K562 (cell line): ENCODE data around the gene SRCAP. TPM values are rescaled to one million over a fixed set of nuclear protein-coding genes. Genes with fewer than 3 reads are reported as not detected.

ENCODE experiments used
- ADNP ChIP-seq: fragments of 200-800 bp; sonication (Bioruptor generic); IDR thresholded peaks from 2 replicates; pipeline ENCODE4 v1.6.1; 2016; ENCODE audit warnings: missing genetic modification characterization, missing compliant biosample characterization
- CBX1 ChIP-seq: sonication (generic); IDR thresholded peaks from 2 replicates; pipeline ENCODE4 v1.6.1; 2016; ENCODE audit warnings: antibody characterized with exemption, low read depth, mild to moderate bottlenecking
- CREM ChIP-seq: IDR thresholded peaks from 2 replicates; pipeline ENCODE4 v1.6.1; 2014; ENCODE audit warnings: antibody characterized with exemption, low read depth
- CXXC5 ChIP-seq: fragments of 250-450 bp; sonication (Bioruptor Pico); IDR thresholded peaks from 2 replicates; pipeline ENCODE4 v1.8.0; 2022; ENCODE audit warnings: inconsistent platforms, mild to moderate bottlenecking, moderate library complexity
- E2F3 ChIP-seq: fragments of 250-450 bp; sonication (Bioruptor Pico); IDR thresholded peaks from 2 replicates; pipeline ENCODE4 v1.4.0; 2020; ENCODE audit warnings: mild to moderate bottlenecking
- FOXJ2 ChIP-seq: fragments of 200-800 bp; sonication (Bioruptor generic); IDR thresholded peaks from 2 replicates; pipeline ENCODE4 v1.6.1; 2016; ENCODE audit warnings: missing genetic modification characterization, missing compliant biosample characterization
- FOXK2 ChIP-seq, 2 experiments: fragments of 450-650 bp; IDR thresholded peaks in 1 of 2; conservative IDR thresholded peaks in 1 of 2; 2 replicates each; pipeline ENCODE4 v1.6.1; 2016; ENCODE audit warnings: low read depth in 2 of 2, mild to moderate bottlenecking in 1 of 2
- MED1 ChIP-seq: sonication (generic); formaldehyde crosslinking; IDR thresholded peaks from 2 replicates; pipeline ENCODE4 v1.8.1; 2023; ENCODE audit warnings: missing genetic modification reagents, borderline replicate concordance
- MYNN ChIP-seq, 2 experiments: sonication (generic); formaldehyde crosslinking in 1 of 2; IDR thresholded peaks; 2 replicates each; pipeline versions ENCODE4 v1.5.0 to v1.6.1; 2016 to 2020; ENCODE audit warnings: antibody characterized with exemption in 1 of 2, missing genetic modification reagents in 1 of 2
- POLR2G ChIP-seq: fragments of 200-400 bp; formaldehyde crosslinking; IDR thresholded peaks from 2 replicates; pipeline ENCODE4 v1.6.1; 2017; ENCODE audit warnings: low read depth, mild to moderate bottlenecking, antibody characterized with exemption, low read length, moderate library complexity
- TAF7 ChIP-seq: fragments of 450-650 bp; IDR thresholded peaks from 2 replicates; pipeline ENCODE4 v1.6.1; 2016; ENCODE audit warnings: missing genetic modification characterization, missing compliant biosample characterization
- TAF9B ChIP-seq: fragments of 450-650 bp; IDR thresholded peaks from 2 replicates; pipeline ENCODE4 v1.6.1; 2018; ENCODE audit warnings: mild to moderate bottlenecking; ENCODE audit not compliant: partially characterized antibody
- TBL1XR1 ChIP-seq, 2 experiments: IDR thresholded peaks; 2 replicates each; pipeline ENCODE4 v1.6.1; 2012; ENCODE audit warnings: improper control_type of control experiment in 2 of 2, low read length in 2 of 2, mild to moderate bottlenecking in 1 of 2
- ZBTB1 ChIP-seq: sonication (generic); formaldehyde crosslinking; IDR thresholded peaks from 2 replicates; pipeline ENCODE4 v1.8.1; 2023; ENCODE audit warnings: missing genetic modification reagents, low read depth, mild to moderate bottlenecking, borderline replicate concordance
- ZNF121 ChIP-seq: sonication (generic); formaldehyde crosslinking; conservative IDR thresholded peaks from 2 replicates; pipeline ENCODE4 v1.8.0; 2022; ENCODE audit warnings: missing genetic modification reagents
- polyA plus RNA-seq, 8 experiments: library from polyadenylated mRNA; depleted of rRNA in 4 of 8; stranded (reverse) in 5 of 8; unstranded in 3 of 8; fragments of >200 nt; fragmentation: Nextera tagmentation in 2 of 8; fragmentation: Illumina TruSeq in 1 of 8; extraction: Ambion mirVana in 2 of 8; extraction: Trizol in 1 of 8; gene quantifications; 2 replicates each; pipeline versions ENCODE4 v1.2.1 to v1.2.3, GENCODE V29; 2011 to 2014; ENCODE audit warnings: inconsistent platforms in 1 of 8, missing spikeins in 1 of 8
- total RNA-seq, 7 experiments: library from RNA; depleted of rRNA in 6 of 7; stranded (reverse); fragments of >200 nt in 6 of 7; fragmentation: Illumina TruSeq in 2 of 7; extraction: Trizol in 2 of 7; gene quantifications; 2 replicates each; pipeline versions ENCODE4 v1.2.1 to v1.2.3, GENCODE V29; 2011 to 2021; ENCODE audit warnings: low replicate concordance in 1 of 7
- TF ChIP-seq, protein P1 (sequence below), 2 experiments: IDR thresholded peaks in 1 of 2; conservative IDR thresholded peaks in 1 of 2; 2 replicates each; pipeline ENCODE4 v1.6.1; 2016; ENCODE audit warnings: low read depth in 2 of 2, mild to moderate bottlenecking in 1 of 2, missing compliant biosample characterization in 1 of 2, missing genetic modification characterization in 1 of 2, moderate library complexity in 1 of 2
- TF ChIP-seq, protein P2 (sequence below): sonication (generic); formaldehyde crosslinking; IDR thresholded peaks from 2 replicates; pipeline ENCODE4 v1.4.0; 2020; ENCODE audit warnings: mild to moderate bottlenecking, missing genetic modification reagents
- TF ChIP-seq, protein P3 (sequence below): fragments of 250-450 bp; sonication (Bioruptor Pico); IDR thresholded peaks from 2 replicates; pipeline ENCODE4 v1.8.0; 2021; ENCODE audit warnings: mild to moderate bottlenecking, moderate library complexity

The SRCAP gene
- total and polyA plus RNA-seq, 9 of the 15 experiments (the other 6 are each of a cell fraction or from before 2014, with no cell fraction given): 0.21 to 62.6 (median 5.8) TPM

DNA sequence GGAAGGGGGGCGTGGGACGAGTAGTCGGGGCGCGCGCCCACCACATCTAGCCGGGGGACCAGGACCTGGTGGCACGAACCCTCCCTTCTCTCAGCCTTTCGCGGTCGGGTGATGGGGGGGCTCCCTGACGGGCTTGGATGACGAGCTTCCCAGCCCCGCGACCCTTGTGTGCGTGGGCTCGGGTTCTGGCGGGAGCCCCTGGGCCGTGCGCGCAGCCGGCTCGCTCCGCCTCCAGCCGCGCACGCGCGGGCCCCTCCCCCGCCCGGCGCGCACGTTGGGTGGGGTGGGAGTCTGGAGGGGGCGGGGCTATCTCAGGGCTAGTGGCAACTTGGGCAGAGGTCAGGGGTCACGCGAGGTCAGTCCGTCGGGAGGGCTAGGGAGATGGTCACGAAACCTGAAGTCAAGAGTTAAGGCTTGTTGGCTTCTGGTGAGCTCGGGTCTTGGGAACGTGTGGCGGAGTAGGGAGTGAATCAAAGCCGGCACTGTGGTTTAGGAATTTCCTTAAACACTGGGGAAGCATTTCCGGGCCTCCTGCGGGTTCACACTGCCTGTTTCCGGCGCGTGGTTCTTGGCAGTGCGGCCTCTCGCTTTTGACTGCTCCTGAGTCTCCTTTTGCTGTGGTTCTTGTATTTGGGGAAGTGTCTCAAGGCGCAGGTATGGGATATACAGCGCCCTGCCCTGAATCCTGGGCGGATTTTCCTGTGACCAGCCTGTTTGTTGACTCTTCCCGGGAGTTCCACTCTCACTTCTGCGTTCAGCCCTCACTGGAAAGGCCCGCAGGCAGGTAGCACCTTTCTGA is at the start of gene SRCAP (continued):
- TF ChIP-seq, protein P1, sequence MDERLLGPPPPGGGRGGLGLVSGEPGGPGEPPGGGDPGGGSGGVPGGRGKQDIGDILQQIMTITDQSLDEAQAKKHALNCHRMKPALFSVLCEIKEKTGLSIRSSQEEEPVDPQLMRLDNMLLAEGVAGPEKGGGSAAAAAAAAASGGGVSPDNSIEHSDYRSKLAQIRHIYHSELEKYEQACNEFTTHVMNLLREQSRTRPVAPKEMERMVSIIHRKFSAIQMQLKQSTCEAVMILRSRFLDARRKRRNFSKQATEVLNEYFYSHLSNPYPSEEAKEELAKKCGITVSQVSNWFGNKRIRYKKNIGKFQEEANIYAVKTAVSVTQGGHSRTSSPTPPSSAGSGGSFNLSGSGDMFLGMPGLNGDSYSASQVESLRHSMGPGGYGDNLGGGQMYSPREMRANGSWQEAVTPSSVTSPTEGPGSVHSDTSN (CRISPR knock-in tag; IDR thresholded peaks at IDR 0.05; ENCODE audit: low read depth): no peak
- TF ChIP-seq, protein P1 (tag; conservative IDR thresholded peaks at IDR 0.05; ENCODE audit: low read depth): no peak
- TF ChIP-seq TAF9B (peak; percentile 1), FOXK2 (conservative IDR thresholded peaks at IDR 0.05 in 1 of 2, IDR thresholded peaks at IDR 0.05 in 1 of 2; ENCODE audit: low read depth in 2 of 2) (peak; percentile 73 to 87; a peak in 3 of 4 replicates), E2F3 (CRISPR knock-in tag) (peak; percentile 86), ADNP (tag) (no peak), FOXJ2 (tag) (0 out of 2 replicates have a peak, but pooled peaks have one; percentile 64), CBX1 (no peak; the same call in 1 of the 2 replicates), CREM (peak; percentile 3; the same call in 1 of the 2 replicates), ZNF121 (no peak), MYNN (IDR thresholded peaks at IDR 0.05) (no peak), MYNN (CRISPR knock-in tag; IDR thresholded peaks at IDR 0.05) (no peak), ZBTB1 (CRISPR knock-in tag) (peak; percentile 26; the same call in 1 of the 2 replicates), POLR2G (peak; percentile 64; the same call in 1 of the 2 replicates), TAF7 (tag) (peak; percentile 19; the same call in 1 of the 2 replicates), TBL1XR1 (IDR thresholded peaks at IDR 0.05; ENCODE audit: low read length in 2 of 2) (no peak), MED1 (CRISPR knock-in tag) (0 out of 2 replicates have a peak, but pooled peaks have one; percentile 90), CXXC5 (peak; percentile 26)
- TF ChIP-seq, protein P2, sequence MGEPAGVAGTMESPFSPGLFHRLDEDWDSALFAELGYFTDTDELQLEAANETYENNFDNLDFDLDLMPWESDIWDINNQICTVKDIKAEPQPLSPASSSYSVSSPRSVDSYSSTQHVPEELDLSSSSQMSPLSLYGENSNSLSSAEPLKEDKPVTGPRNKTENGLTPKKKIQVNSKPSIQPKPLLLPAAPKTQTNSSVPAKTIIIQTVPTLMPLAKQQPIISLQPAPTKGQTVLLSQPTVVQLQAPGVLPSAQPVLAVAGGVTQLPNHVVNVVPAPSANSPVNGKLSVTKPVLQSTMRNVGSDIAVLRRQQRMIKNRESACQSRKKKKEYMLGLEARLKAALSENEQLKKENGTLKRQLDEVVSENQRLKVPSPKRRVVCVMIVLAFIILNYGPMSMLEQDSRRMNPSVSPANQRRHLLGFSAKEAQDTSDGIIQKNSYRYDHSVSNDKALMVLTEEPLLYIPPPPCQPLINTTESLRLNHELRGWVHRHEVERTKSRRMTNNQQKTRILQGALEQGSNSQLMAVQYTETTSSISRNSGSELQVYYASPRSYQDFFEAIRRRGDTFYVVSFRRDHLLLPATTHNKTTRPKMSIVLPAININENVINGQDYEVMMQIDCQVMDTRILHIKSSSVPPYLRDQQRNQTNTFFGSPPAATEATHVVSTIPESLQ (CRISPR knock-in tag): 0 out of 2 replicates have a peak, but pooled peaks have one; percentile 78
- TF ChIP-seq, protein P3, sequence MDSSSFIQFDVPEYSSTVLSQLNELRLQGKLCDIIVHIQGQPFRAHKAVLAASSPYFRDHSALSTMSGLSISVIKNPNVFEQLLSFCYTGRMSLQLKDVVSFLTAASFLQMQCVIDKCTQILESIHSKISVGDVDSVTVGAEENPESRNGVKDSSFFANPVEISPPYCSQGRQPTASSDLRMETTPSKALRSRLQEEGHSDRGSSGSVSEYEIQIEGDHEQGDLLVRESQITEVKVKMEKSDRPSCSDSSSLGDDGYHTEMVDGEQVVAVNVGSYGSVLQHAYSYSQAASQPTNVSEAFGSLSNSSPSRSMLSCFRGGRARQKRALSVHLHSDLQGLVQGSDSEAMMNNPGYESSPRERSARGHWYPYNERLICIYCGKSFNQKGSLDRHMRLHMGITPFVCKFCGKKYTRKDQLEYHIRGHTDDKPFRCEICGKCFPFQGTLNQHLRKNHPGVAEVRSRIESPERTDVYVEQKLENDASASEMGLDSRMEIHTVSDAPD (CRISPR knock-in tag): no peak
